ENCODE results near the gene TMOD1. TPM values are rescaled to one million over a fixed set of nuclear protein-coding genes. Genes with fewer than 3 reads are reported as not detected.

The TMOD1 gene
- total and polyA plus RNA-seq, 2 donors (not counting 1 experiment from before 2014, with no cell fraction given), result 0.98 to 4.0 TPM

DNA sequence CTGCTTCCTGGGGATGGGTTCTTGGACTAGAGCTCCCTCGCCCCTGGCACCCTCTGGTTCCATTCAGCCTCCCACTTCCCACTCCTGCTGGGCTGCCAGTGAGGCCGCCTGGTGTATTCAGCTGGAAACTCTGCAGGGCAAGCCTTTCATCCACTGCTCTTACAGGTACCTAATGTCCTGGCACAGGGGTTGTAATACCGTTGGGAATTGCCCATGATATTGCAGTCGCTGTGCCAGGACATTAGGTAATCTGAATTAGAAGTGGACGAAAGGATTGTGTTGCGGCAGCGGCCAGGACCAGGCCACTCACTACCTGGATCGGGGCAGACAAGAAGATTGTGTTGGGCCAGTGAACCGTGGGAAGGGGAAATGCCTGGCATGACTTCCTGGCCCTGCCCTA is 13.1 kb downstream of the TMOD1 start:
- H3K4me1 ChIP-seq (ENCODE audit: control insufficient read depth, extremely low read depth, insufficient read depth, low read length), result peaks cover 3% of the 10 kb centered on the region
- H3K9ac ChIP-seq (ENCODE audit: insufficient read depth, low read length), result no peak overlapping the region
- no peaks in the 10 kb centered on the region for H3K79me2 ChIP-seq (ENCODE audit: control insufficient read depth, insufficient read depth, low read length)
- H2AFZ ChIP-seq (ENCODE audit: low read length), result no peak overlapping the region
- H3K9me3 ChIP-seq (ENCODE audit: control insufficient read depth, insufficient read depth, low read depth, low read length), result no peaks in the 10 kb centered on the region
- no peak overlapping the region for H3K27ac ChIP-seq (ENCODE audit: insufficient read depth, low read length)
- TF ChIP-seq EZH2 (IDR thresholded peaks at IDR 0.05; ENCODE audit: low read length, missing control alignments), result no peak
- TF ChIP-seq, protein P1, sequence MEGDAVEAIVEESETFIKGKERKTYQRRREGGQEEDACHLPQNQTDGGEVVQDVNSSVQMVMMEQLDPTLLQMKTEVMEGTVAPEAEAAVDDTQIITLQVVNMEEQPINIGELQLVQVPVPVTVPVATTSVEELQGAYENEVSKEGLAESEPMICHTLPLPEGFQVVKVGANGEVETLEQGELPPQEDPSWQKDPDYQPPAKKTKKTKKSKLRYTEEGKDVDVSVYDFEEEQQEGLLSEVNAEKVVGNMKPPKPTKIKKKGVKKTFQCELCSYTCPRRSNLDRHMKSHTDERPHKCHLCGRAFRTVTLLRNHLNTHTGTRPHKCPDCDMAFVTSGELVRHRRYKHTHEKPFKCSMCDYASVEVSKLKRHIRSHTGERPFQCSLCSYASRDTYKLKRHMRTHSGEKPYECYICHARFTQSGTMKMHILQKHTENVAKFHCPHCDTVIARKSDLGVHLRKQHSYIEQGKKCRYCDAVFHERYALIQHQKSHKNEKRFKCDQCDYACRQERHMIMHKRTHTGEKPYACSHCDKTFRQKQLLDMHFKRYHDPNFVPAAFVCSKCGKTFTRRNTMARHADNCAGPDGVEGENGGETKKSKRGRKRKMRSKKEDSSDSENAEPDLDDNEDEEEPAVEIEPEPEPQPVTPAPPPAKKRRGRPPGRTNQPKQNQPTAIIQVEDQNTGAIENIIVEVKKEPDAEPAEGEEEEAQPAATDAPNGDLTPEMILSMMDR (conservative IDR thresholded peaks at IDR 0.05 in 1 of 2, IDR thresholded peaks at IDR 0.05 in 1 of 2; ENCODE audit: low read depth in 1 of 2, low read length in 2 of 2), result no peak
- no peak overlapping the region for H3K4me2 ChIP-seq (ENCODE audit: extremely low read depth, insufficient read depth, low read length)
- no peaks in the 10 kb centered on the region for H3K36me3 ChIP-seq (ENCODE audit: control insufficient read depth, insufficient read depth, low read length)
- H3K4me3 ChIP-seq (replicated peaks in 1 of 4; ENCODE audit: control extremely low read depth in 1 of 4, insufficient read depth in 1 of 4, low read depth in 3 of 4, low read length in 4 of 4), result no peak overlapping the region
- no peaks in the 10 kb centered on the region for H4K20me1 ChIP-seq (ENCODE audit: control insufficient read depth, extremely low read depth, insufficient read depth, low read length)
- no peak for DNase-seq (ENCODE audit: low read depth in 2 of 2)
- no peaks in the 10 kb centered on the region for H3K27me3 ChIP-seq (ENCODE audit: control insufficient read depth, insufficient read depth, low read length)

DNA sequence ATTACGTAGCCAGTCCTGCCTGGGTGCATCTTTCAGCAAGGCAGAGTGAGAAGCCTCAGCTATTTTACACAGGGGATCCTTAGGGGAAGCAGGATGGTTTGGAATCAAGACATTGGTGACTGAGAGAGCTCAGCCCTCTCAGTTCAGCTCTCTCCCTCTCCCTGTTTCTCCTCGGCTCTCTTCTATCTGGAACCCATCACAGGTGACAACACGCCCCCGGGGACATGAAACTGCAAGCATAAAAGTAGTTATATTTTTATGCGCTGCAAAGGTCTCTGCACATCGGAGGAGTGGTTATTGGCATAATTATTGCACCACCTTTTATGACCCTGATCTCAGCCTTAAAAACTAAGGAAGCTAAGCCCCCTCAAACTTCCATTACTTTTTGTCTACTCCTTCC is 14.2 kb downstream of the TMOD1 start:
- no peaks in the 10 kb centered on the region for H3K36me3 ChIP-seq (ENCODE audit: control insufficient read depth, insufficient read depth, low read length)
- H3K9ac ChIP-seq (ENCODE audit: insufficient read depth, low read length), result no peak overlapping the region
- no peak overlapping the region for H3K4me3 ChIP-seq (replicated peaks in 1 of 4; ENCODE audit: control extremely low read depth in 1 of 4, insufficient read depth in 1 of 4, low read depth in 3 of 4, low read length in 4 of 4)
- H4K20me1 ChIP-seq (ENCODE audit: control insufficient read depth, extremely low read depth, insufficient read depth, low read length), result no peaks in the 10 kb centered on the region
- H3K4me1 ChIP-seq (ENCODE audit: control insufficient read depth, extremely low read depth, insufficient read depth, low read length), result peaks cover 3% of the 10 kb centered on the region
- DNase-seq (ENCODE audit: low read depth in 2 of 2), result no peak
- no peaks in the 10 kb centered on the region for H3K79me2 ChIP-seq (ENCODE audit: control insufficient read depth, insufficient read depth, low read length)
- no peaks in the 10 kb centered on the region for H3K9me3 ChIP-seq (ENCODE audit: control insufficient read depth, insufficient read depth, low read depth, low read length)
- H3K27me3 ChIP-seq (ENCODE audit: control insufficient read depth, insufficient read depth, low read length), result no peaks in the 10 kb centered on the region
- H3K27ac ChIP-seq (ENCODE audit: insufficient read depth, low read length), result no peak overlapping the region
- H2AFZ ChIP-seq (ENCODE audit: low read length), result no peak overlapping the region
- TF ChIP-seq, protein P1 (conservative IDR thresholded peaks at IDR 0.05 in 1 of 2, IDR thresholded peaks at IDR 0.05 in 1 of 2; ENCODE audit: low read depth in 1 of 2, low read length in 2 of 2), result no peak
- no peak for TF ChIP-seq EZH2 (IDR thresholded peaks at IDR 0.05; ENCODE audit: low read length, missing control alignments)
- H3K4me2 ChIP-seq (ENCODE audit: extremely low read depth, insufficient read depth, low read length), result no peak overlapping the region

DNA sequence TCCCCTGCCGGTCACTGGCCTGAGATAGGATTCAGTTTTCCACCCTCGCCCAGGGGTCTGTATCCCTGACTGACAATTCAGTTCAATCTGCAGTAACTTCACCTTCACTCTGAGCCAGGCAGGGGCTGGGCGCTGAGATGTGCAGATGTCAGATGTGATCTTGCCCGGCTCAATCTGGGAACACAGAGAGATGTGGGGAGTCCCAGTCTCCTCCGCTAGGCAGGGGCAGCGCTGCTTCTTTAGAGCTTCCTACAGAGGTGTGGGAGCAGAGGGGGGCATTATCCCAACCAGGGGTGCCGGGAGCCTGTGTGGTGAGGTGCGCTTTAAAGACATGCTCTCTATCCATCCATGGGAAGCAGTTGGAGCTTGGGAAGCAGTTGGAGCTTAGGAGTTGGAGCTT is 14.6 kb downstream of the TMOD1 start:
- Histone ChIP-seq H3K4me3 (replicated peaks in 1 of 4; ENCODE audit: control extremely low read depth in 1 of 4, insufficient read depth in 1 of 4, low read depth in 3 of 4, low read length in 4 of 4) (no peak overlapping the region), H3K9ac (ENCODE audit: insufficient read depth, low read length) (no peak overlapping the region), H3K4me1 (ENCODE audit: control insufficient read depth, extremely low read depth, insufficient read depth, low read length) (peaks cover 3% of the 10 kb centered on the region), H2AFZ (ENCODE audit: low read length) (no peak overlapping the region), H3K79me2 (ENCODE audit: control insufficient read depth, insufficient read depth, low read length) (no peaks in the 10 kb centered on the region), H3K9me3 (ENCODE audit: control insufficient read depth, insufficient read depth, low read depth, low read length) (no peaks in the 10 kb centered on the region), H3K36me3 (ENCODE audit: control insufficient read depth, insufficient read depth, low read length) (no peaks in the 10 kb centered on the region), H4K20me1 (ENCODE audit: control insufficient read depth, extremely low read depth, insufficient read depth, low read length) (no peaks in the 10 kb centered on the region), H3K27ac (ENCODE audit: insufficient read depth, low read length) (no peak overlapping the region), H3K27me3 (ENCODE audit: control insufficient read depth, insufficient read depth, low read length) (no peaks in the 10 kb centered on the region), H3K4me2 (ENCODE audit: extremely low read depth, insufficient read depth, low read length) (no peak overlapping the region)
- TF ChIP-seq EZH2 (IDR thresholded peaks at IDR 0.05; ENCODE audit: low read length, missing control alignments), result no peak
- TF ChIP-seq, protein P1 (conservative IDR thresholded peaks at IDR 0.05 in 1 of 2, IDR thresholded peaks at IDR 0.05 in 1 of 2; ENCODE audit: low read depth in 1 of 2, low read length in 2 of 2), result no peak
- no peak for DNase-seq (ENCODE audit: low read depth in 2 of 2)

All from fibroblast of lung (primary cell).